SU-DHL-6 (cell line): ENCODE results near the gene ARMCX4.

Source experiments
- H2AFZ ChIP-seq: fragments of 200-600 bp; sonication (generic); 2 replicates; pipeline ENCODE4 v1.6.1; 2014; ENCODE audit warnings: low read depth, mild to moderate bottlenecking, moderate library complexity, mixed read lengths, antibody characterized with exemption, low read length; ENCODE audit not compliant: severe bottlenecking
- H3F3A ChIP-seq: fragments of 200-600 bp; shearing (Covaris generic); 2 replicates; pipeline ENCODE4 v1.6.0; 2016; ENCODE audit warnings: antibody characterized with exemption, mild to moderate bottlenecking; ENCODE audit not compliant: insufficient read depth
- H3K27ac ChIP-seq: fragments of 200-600 bp; sonication (generic); 2 replicates; pipeline ENCODE4 v1.5.1; 2016; ENCODE audit warnings: low read depth, mild to moderate bottlenecking, low read length, moderate library complexity, mixed read lengths
- H3K27me3 ChIP-seq: fragments of 200-600 bp; sonication (generic), shearing (Covaris generic); 2 replicates; pipeline ENCODE4 v1.6.0; 2014; ENCODE audit warnings: mild to moderate bottlenecking, low read length
- H3K36me3 ChIP-seq: fragments of 200-600 bp; sonication (generic); 2 replicates; pipeline ENCODE4 v1.6.1; 2014; ENCODE audit warnings: mild to moderate bottlenecking, low read length, mixed read lengths
- H3K4me2 ChIP-seq: fragments of 300-600, 200-600 bp; shearing (Covaris generic), sonication (generic); 2 replicates; pipeline ENCODE4 v1.6.0; 2014; ENCODE audit warnings: low read length, low read depth, mild to moderate bottlenecking; ENCODE audit not compliant: poor library complexity, severe bottlenecking
- H3K4me3 ChIP-seq: fragments of 200-600 bp; sonication (generic); 2 replicates; pipeline ENCODE4 v1.5.1; 2014; ENCODE audit warnings: antibody characterized with exemption, low read length, mild to moderate bottlenecking, mixed read lengths; ENCODE audit not compliant: insufficient read depth, poor library complexity, severe bottlenecking
- H3K79me2 ChIP-seq: fragments of 200-600 bp; sonication (generic); 2 replicates; pipeline ENCODE4 v1.6.1; 2014; ENCODE audit warnings: mild to moderate bottlenecking, low read length, moderate library complexity; ENCODE audit not compliant: insufficient read depth
- H3K9ac ChIP-seq: fragments of 200-600 bp; sonication (generic); 2 replicates; pipeline ENCODE4 v1.7.0; 2014; ENCODE audit warnings: mild to moderate bottlenecking, low read length
- H3K9me2 ChIP-seq: fragments of 200-600 bp; sonication (generic); replicated peaks from 2 replicates; pipeline ENCODE4 v1.6.1; 2014; ENCODE audit warnings: low read length; ENCODE audit not compliant: insufficient read depth
- H3K9me3 ChIP-seq: fragments of 200-600 bp; sonication (generic); 2 replicates; pipeline ENCODE4 v1.6.1; 2014; ENCODE audit warnings: low read length, mixed read lengths; ENCODE audit not compliant: insufficient read depth
- H4K20me1 ChIP-seq: fragments of 200-600 bp; sonication (generic); 2 replicates; pipeline ENCODE4 v1.6.1; 2014; ENCODE audit warnings: low read depth, mild to moderate bottlenecking, antibody characterized with exemption, low read length, moderate library complexity, mixed read lengths
- EZH2phosphoT487 ChIP-seq: fragments of 200-600 bp; sonication (generic), shearing (Covaris generic); conservative IDR thresholded peaks from 2 replicates; pipeline ENCODE4 v1.6.1; 2018; ENCODE audit warnings: mild to moderate bottlenecking, antibody characterized with exemption, low read length, moderate library complexity, mixed read lengths
- TF ChIP-seq, protein P1 (sequence below): fragments of 200-600 bp; sonication (generic); IDR thresholded peaks from one replicate; pipeline ENCODE4 v1.5.1; 2017; ENCODE audit warnings: antibody characterized with exemption, mild to moderate bottlenecking, low read length, moderate library complexity; ENCODE audit not compliant: insufficient read depth, poor library complexity, severe bottlenecking

The ARMCX4 gene

DNA sequence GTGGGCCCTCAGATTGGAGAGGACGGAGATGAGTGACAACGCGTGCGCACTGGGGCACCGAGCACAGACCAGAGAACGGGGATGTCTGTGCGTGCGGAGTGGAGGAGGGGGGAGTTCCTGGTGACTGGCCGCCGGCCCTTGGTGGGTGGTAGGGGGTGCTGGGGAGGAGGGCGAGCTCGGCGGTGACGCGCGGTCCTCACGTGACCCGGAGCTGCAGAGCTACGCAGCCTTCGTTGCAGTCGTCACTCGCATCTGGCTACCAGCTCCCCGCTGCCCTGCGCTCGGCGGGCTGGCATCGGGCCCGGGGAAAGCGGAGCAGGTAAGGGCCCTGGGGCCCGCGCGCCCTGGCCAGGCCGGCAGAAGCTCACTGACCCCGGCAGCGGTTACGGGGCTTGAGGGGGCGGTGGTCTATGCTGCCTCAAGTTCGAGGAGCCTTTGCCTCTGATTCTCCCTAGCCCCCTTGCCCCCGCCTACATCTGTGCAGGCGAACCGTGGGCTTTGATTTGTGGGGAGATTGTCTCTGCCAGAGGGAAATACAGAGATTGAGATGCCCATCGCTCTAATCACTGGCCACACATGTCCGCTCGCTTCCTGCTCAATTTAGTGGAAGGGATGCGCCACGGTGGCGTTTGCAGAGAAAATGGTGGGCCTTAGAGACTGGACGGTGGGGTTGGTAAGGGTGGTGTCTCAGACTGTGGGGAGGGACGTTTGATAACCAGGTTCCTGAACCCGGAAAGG lies at the start of gene ARMCX4:
ARMCX4 (plus strand) TSS at position 245 of the 738 bp plus-strand sequence. CDS start 3,134 bp downstream, outside the sequence.
- H3K9ac ChIP-seq: no peak within 1 kb of the TSS
- no peaks in the 10 kb centered on the region for H3K9me3 ChIP-seq
- no peak within 1 kb of the TSS for H3K4me3 ChIP-seq

DNA sequence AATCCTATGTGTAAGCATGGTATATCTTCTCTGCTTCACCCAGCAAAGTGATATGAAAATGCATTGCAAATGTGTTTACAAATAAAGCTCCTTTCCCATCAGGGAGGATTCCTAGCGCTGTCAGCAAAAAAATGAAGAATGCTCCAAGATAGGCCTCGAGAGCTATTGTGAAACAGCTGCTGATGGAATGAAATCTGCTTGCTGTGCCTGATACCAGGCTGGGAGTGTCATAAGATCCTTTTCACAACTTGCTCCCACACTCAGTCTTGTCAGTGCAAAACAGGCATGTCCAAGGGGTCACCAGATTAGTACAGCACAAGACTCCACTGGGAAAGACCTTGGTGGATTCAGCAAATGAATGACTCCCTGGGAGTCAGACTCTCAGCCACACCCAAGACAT lies 43.2 kb upstream of the ARMCX4 start:
- no peaks in the 10 kb centered on the region for H3K9me2 ChIP-seq
- no peaks in the 10 kb centered on the region for H3K27me3 ChIP-seq
- H3F3A ChIP-seq: no peaks in the 10 kb centered on the region
- H3K9me3 ChIP-seq: no peaks in the 10 kb centered on the region
- H3K27ac ChIP-seq: no peak overlapping the region
- TF ChIP-seq, protein P1, sequence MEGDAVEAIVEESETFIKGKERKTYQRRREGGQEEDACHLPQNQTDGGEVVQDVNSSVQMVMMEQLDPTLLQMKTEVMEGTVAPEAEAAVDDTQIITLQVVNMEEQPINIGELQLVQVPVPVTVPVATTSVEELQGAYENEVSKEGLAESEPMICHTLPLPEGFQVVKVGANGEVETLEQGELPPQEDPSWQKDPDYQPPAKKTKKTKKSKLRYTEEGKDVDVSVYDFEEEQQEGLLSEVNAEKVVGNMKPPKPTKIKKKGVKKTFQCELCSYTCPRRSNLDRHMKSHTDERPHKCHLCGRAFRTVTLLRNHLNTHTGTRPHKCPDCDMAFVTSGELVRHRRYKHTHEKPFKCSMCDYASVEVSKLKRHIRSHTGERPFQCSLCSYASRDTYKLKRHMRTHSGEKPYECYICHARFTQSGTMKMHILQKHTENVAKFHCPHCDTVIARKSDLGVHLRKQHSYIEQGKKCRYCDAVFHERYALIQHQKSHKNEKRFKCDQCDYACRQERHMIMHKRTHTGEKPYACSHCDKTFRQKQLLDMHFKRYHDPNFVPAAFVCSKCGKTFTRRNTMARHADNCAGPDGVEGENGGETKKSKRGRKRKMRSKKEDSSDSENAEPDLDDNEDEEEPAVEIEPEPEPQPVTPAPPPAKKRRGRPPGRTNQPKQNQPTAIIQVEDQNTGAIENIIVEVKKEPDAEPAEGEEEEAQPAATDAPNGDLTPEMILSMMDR: no peak
- no peak for TF ChIP-seq EZH2phosphoT487
- no peak overlapping the region for H3K4me2 ChIP-seq
- no peaks in the 10 kb centered on the region for H3K36me3 ChIP-seq
- H3K4me3 ChIP-seq: no peak overlapping the region
- no peak overlapping the region for H3K9ac ChIP-seq
- no peaks in the 10 kb centered on the region for H4K20me1 ChIP-seq
- H2AFZ ChIP-seq: no peak overlapping the region
- no peaks in the 10 kb centered on the region for H3K79me2 ChIP-seq

More for the DNA sequence above, at the start of gene ARMCX4:
- H3K36me3 ChIP-seq: no peaks in the 10 kb centered on the region
- no peaks in the 10 kb centered on the region for H3K79me2 ChIP-seq
- no peak within 1 kb of the TSS for H3K4me2 ChIP-seq
- H3K27ac ChIP-seq: no peak within 1 kb of the TSS
- H3F3A ChIP-seq: no peaks in the 10 kb centered on the region
- H3K9me2 ChIP-seq: no peaks in the 10 kb centered on the region
- H3K27me3 ChIP-seq: no peaks in the 10 kb centered on the region
- TF ChIP-seq EZH2phosphoT487: no peak
- no peak within 1 kb of the TSS for H2AFZ ChIP-seq
- H4K20me1 ChIP-seq: no peaks in the 10 kb centered on the region

DNA sequence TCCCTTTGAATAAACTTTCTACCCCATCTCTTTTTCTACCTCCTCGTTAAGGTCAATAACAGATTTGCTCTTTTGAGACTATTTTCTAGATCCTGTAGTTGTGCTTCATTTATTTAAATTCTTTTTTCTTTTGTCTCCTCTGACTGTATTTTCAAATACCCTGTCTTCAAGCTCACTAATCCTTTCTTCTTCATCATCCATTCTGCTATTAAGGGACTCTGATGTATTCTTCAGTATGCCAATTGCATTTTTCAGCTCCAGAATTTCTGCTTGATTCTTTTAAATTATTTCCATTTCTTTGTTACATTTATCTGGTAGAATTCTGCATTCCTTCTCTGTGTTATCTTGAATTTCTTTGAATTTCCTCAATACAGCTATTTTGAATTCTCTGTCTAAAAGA lies 36.0 kb upstream of the ARMCX4 start:
- TF ChIP-seq, protein P1: no peak
- TF ChIP-seq EZH2phosphoT487: no peak
- H3F3A ChIP-seq: no peaks in the 10 kb centered on the region
- no peaks in the 10 kb centered on the region for H3K36me3 ChIP-seq
- no peaks in the 10 kb centered on the region for H4K20me1 ChIP-seq
- no peak overlapping the region for H3K9ac ChIP-seq
- no peak overlapping the region for H3K4me2 ChIP-seq
- no peak overlapping the region for H3K27ac ChIP-seq
- no peaks in the 10 kb centered on the region for H3K27me3 ChIP-seq
- no peaks in the 10 kb centered on the region for H3K9me2 ChIP-seq
- no peaks in the 10 kb centered on the region for H3K9me3 ChIP-seq
- no peaks in the 10 kb centered on the region for H3K79me2 ChIP-seq
- no peak overlapping the region for H2AFZ ChIP-seq
- no peak overlapping the region for H3K4me3 ChIP-seq

DNA sequence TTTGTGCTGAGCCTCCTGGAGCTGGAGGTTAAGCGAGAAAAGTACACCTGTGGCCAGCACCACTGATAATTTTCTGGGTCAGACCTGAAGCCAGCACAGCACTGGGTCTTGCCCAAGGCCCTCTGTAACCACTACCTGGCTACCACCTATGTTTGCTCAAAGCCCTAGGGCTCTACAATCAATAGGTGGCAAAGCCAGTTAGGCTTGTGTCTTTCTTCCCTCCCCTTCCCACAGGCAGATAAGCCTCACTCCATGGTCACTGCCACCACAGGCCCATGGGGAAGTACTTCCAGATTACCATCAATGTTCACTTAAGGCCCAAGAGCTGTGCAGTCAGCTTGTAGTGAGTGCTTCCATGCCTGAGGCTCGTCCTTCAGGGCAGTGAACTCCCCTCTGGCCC lies 35.2 kb upstream of the ARMCX4 start:
- no peak for TF ChIP-seq EZH2phosphoT487
- TF ChIP-seq, protein P1: no peak

More for the DNA sequence above, 35.2 kb upstream of the ARMCX4 start:
- Histone ChIP-seq H3K36me3 (no peaks in the 10 kb centered on the region), H3K27ac (no peak overlapping the region), H3K4me3 (no peak overlapping the region), H4K20me1 (no peaks in the 10 kb centered on the region), H3K9me2 (no peaks in the 10 kb centered on the region), H3K79me2 (no peaks in the 10 kb centered on the region), H2AFZ (no peak overlapping the region), H3K4me2 (no peak overlapping the region), H3K9ac (no peak overlapping the region), H3K9me3 (no peaks in the 10 kb centered on the region), H3F3A (no peaks in the 10 kb centered on the region), H3K27me3 (no peaks in the 10 kb centered on the region)
